ENCODE measurements around the gene CPA5. TPM values are rescaled to one million over a fixed set of nuclear protein-coding genes. Genes with fewer than 3 reads are reported as not detected.

The CPA5 gene
- total RNA-seq, 4 donors from 2014 or later = not detected

- Histone ChIP-seq H3K27ac (peak overlapping the region in 1 of 2 donors; percentile 78), H3K36me3 (no peaks in the 10 kb centered on the region), H3K9me3 (no peaks in the 10 kb centered on the region), H3K4me3 (no peak overlapping the region), H3K27me3 (no peaks in the 10 kb centered on the region), H3K4me1 (no peaks in the 10 kb centered on the region)
- peak in 1 of 2 donors; percentile 45 for DNase-seq
- TF ChIP-seq POLR2A (IDR thresholded peaks at IDR 0.05) (no peak), CTCF (IDR thresholded peaks at IDR 0.05) (no peak)
- intact Hi-C loops (cut with DNase I; ENCODE audit: low total_unique reads) = no loop called here
Measured at GRCh38 chr7:130363026-130363847, 18.6 kb downstream of the CPA5 start.

GRCh38 chr7:130364451-130364850 lies 19.8 kb downstream of the CPA5 start:
- no peaks in the 10 kb centered on the region for H3K4me1 ChIP-seq
- intact Hi-C loops (cut with DNase I; ENCODE audit: low total_unique reads) = no loop called here
- no peaks in the 10 kb centered on the region for H3K9me3 ChIP-seq
- no peaks in the 10 kb centered on the region for H3K36me3 ChIP-seq
- H3K27ac ChIP-seq = peak overlapping the region in 1 of 2 donors; percentile 78
- no peak overlapping the region for H3K4me3 ChIP-seq
- DNase-seq = no peak
- TF ChIP-seq POLR2A (IDR thresholded peaks at IDR 0.05) (no peak), CTCF (IDR thresholded peaks at IDR 0.05) (no peak)
- H3K27me3 ChIP-seq = no peaks in the 10 kb centered on the region

GRCh38 chr7:130365088-130365487 lies 20.5 kb downstream of the CPA5 start:
- peak overlapping the region; percentile 28 to 78 for H3K27ac ChIP-seq
- no peaks in the 10 kb centered on the region for H3K36me3 ChIP-seq
- H3K27me3 ChIP-seq = no peaks in the 10 kb centered on the region
- intact Hi-C loops (cut with DNase I; ENCODE audit: low total_unique reads) = no loop called here
- DNase-seq = no peak
- TF ChIP-seq POLR2A (IDR thresholded peaks at IDR 0.05) (no peak), CTCF (IDR thresholded peaks at IDR 0.05) (no peak)
- no peaks in the 10 kb centered on the region for H3K9me3 ChIP-seq
- no peaks in the 10 kb centered on the region for H3K4me1 ChIP-seq
- H3K4me3 ChIP-seq = no peak overlapping the region

GRCh38 chr7:130365511-130366441 lies 21.2 kb downstream of the CPA5 start:
- H3K36me3 ChIP-seq = no peaks in the 10 kb centered on the region
- TF ChIP-seq POLR2A (IDR thresholded peaks at IDR 0.05) (no peak), CTCF (IDR thresholded peaks at IDR 0.05) (no peak)
- H3K9me3 ChIP-seq = no peaks in the 10 kb centered on the region
- H3K27ac ChIP-seq = peak overlapping the region; percentile 28 to 78
- no peaks in the 10 kb centered on the region for H3K4me1 ChIP-seq
- intact Hi-C loops (cut with DNase I; ENCODE audit: low total_unique reads) = no loop called here
- DNase-seq = peak; percentile 71 to 88
- H3K4me3 ChIP-seq = no peak overlapping the region
- H3K27me3 ChIP-seq = no peaks in the 10 kb centered on the region

All from uterus (tissue), 4 donors.